RWPE2 (cell line): ENCODE measurements around the gene LRP2.

Experiments used
- ATAC-seq: fragments of 200-7000 bp; cut with Tn5 transposase; 3 replicates; pipeline ENCODE4 v1.9.1; 2021; ENCODE audit warnings: low read depth
- DNase-seq: peaks from one replicate; pipeline ENCODE4 v3.0.0-alpha.2; 2020; ENCODE audit warnings: low spot score
- H3K27ac ChIP-seq: fragments of 450-650 bp; 2 replicates; pipeline ENCODE4 v1.5.1; 2017; ENCODE audit warnings: mild to moderate bottlenecking; ENCODE audit not compliant: poor library complexity, severe bottlenecking
- H3K27me3 ChIP-seq: fragments of 250-450 bp; sonication (Bioruptor Pico); 2 replicates; pipeline ENCODE4 v1.5.1; 2021; ENCODE audit warnings: mild to moderate bottlenecking, moderate library complexity; ENCODE audit not compliant: insufficient read depth, poor library complexity, severe bottlenecking
- H3K36me3 ChIP-seq: fragments of 250-450 bp; sonication (Bioruptor Pico); 2 replicates; pipeline ENCODE4 v1.5.1; 2020; ENCODE audit warnings: low read depth, mild to moderate bottlenecking, moderate library complexity
- H3K4me1 ChIP-seq: fragments of 250-450 bp; sonication (Bioruptor Pico); 2 replicates; pipeline ENCODE4 v1.5.1; 2021; ENCODE audit warnings: mild to moderate bottlenecking, moderate library complexity; ENCODE audit not compliant: insufficient read depth, poor library complexity, severe bottlenecking
- H3K4me3 ChIP-seq: fragments of 250-450 bp; sonication (Bioruptor Pico); 2 replicates; pipeline ENCODE4 v1.5.1; 2021; ENCODE audit warnings: mild to moderate bottlenecking, moderate library complexity; ENCODE audit not compliant: severe bottlenecking
- H3K9me3 ChIP-seq: fragments of 250-450 bp; sonication (Bioruptor Pico); 2 replicates; pipeline ENCODE4 v1.5.1; 2021; ENCODE audit warnings: mild to moderate bottlenecking, moderate library complexity; ENCODE audit not compliant: severe bottlenecking
- TF ChIP-seq, protein P1 (sequence below): fragments of 450-650 bp; IDR thresholded peaks from one replicate; pipeline ENCODE4 v1.5.1; 2017; ENCODE audit warnings: mild to moderate bottlenecking, moderate library complexity; ENCODE audit not compliant: poor library complexity, severe bottlenecking

LRP2 gene

DNA sequence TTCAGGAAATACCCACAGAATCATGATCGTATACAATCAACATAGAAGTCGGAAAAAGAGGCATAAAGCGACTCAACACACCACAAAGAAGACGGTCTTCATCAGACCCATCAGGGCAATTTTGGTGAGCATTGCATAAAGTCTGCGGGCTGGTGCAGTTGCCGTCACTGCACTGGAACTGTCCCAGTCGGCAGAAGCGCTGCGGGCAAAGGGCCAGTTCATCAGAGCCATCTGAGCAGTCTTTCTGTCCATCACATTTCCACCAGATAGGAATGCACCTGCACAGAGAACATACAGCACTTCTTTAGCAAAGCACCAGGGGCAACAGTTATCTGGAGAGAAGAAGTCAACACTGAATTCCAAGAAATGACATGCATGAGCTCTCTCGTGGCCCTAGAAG lies 187.2 kb downstream of the LRP2 start:
- Histone ChIP-seq H3K9me3 (no peaks in the 10 kb centered on the region), H3K36me3 (no peaks in the 10 kb centered on the region), H3K27ac (no peak overlapping the region), H3K27me3 (no peaks in the 10 kb centered on the region), H3K4me3 (no peak overlapping the region), H3K4me1 (no peaks in the 10 kb centered on the region)
- DNase-seq: no peak
- ATAC-seq: no peak
- TF ChIP-seq, protein P1, sequence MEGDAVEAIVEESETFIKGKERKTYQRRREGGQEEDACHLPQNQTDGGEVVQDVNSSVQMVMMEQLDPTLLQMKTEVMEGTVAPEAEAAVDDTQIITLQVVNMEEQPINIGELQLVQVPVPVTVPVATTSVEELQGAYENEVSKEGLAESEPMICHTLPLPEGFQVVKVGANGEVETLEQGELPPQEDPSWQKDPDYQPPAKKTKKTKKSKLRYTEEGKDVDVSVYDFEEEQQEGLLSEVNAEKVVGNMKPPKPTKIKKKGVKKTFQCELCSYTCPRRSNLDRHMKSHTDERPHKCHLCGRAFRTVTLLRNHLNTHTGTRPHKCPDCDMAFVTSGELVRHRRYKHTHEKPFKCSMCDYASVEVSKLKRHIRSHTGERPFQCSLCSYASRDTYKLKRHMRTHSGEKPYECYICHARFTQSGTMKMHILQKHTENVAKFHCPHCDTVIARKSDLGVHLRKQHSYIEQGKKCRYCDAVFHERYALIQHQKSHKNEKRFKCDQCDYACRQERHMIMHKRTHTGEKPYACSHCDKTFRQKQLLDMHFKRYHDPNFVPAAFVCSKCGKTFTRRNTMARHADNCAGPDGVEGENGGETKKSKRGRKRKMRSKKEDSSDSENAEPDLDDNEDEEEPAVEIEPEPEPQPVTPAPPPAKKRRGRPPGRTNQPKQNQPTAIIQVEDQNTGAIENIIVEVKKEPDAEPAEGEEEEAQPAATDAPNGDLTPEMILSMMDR: no peak

DNA sequence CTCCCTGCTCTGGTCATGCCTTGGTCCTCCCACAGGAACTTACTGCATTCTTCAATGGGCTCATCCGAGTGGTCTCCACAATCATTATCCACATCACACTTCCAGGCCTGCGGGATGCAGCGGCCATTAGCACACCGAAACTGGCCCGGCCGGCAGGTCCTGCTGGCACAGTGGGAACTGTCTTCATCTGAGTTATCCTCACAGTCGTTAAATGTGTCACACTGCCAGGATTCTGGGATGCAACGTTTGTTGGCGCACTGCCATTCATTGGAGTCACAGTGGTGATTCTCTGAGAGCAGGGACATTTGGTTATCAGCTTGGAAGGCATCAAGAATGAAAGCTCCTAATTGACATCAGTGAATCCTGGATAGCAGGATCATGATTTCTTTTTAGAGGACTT lies 188.5 kb downstream of the LRP2 start:
- H3K36me3 ChIP-seq: no peaks in the 10 kb centered on the region
- H3K27ac ChIP-seq: no peak overlapping the region
- TF ChIP-seq, protein P1: no peak
- H3K27me3 ChIP-seq: no peaks in the 10 kb centered on the region
- ATAC-seq (no peak), DNase-seq (no peak)
- no peaks in the 10 kb centered on the region for H3K9me3 ChIP-seq
- H3K4me1 ChIP-seq: no peaks in the 10 kb centered on the region
- H3K4me3 ChIP-seq: no peak overlapping the region

DNA sequence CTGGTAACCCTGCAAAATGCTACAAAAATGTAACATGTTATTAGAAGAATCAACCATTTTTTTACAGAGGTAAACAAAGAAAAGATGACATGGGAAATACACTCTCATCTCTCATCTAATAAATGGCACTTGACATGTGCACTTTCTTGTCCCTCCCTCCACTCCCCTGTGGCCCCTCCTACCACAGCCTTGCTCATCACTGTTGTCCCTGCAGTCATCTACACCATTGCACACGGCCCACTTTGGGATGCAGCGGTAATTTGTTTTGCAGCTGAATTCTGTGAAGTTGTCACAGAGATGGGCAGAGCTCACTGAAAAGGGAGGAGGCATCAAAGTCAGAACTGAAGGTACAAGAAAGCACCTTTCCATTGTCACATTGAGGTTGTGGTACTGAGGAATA lies 189.4 kb downstream of the LRP2 start:
- ATAC-seq (no peak), DNase-seq (no peak)
- TF ChIP-seq, protein P1: no peak
- Histone ChIP-seq H3K4me1 (no peaks in the 10 kb centered on the region), H3K4me3 (no peak overlapping the region), H3K27me3 (no peaks in the 10 kb centered on the region), H3K9me3 (no peaks in the 10 kb centered on the region), H3K36me3 (no peaks in the 10 kb centered on the region), H3K27ac (no peak overlapping the region)

DNA sequence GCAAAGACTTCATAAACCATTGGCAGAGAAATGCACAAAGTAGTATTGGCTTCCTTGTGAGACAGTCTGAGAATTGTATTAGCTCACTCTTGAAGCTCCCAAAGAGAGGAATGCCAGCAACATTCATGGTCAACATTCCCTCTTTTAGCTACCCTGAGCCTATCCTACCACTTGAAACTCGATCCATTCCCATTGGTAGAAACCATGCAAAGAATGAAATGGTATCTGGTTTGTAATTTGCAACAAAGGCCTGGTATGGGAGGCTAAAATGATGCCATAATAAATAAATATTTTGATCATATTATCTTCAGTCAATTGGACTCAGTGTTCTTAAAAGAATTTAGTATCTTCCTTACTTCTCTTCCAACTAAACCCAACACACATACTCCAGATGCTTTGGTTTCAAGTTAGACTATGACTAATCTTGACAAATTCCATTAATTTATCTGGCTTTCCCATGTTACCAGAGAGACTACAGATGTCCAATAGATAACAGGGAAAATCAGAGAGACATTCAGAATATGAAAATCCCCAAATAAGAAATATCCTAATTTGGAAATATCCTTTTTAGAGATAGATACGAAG lies 190.1 kb downstream of the LRP2 start:
- H3K27ac ChIP-seq: no peak overlapping the region

DNA sequence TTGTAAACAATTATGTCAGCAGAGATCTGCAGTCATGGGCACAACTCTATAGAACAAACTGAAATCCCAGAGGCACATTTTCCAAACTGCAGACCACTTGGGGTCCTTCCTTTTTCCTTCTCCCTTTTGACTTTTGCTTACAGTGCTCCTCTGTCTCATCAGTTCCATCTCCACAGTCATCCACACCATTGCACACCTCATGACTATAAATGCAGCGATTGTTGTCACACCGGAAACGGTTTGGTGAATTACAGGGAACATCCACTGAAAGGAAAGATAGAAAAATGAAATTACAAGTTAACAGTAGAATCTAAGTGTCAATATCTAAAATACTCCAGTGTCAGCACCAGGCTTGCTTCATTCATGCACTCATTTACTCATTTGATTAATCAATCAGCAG lies 196.5 kb downstream of the LRP2 start:
- no peaks in the 10 kb centered on the region for H3K9me3 ChIP-seq
- H3K27me3 ChIP-seq: peaks cover 12% of the 10 kb centered on the region
- ATAC-seq: no peak
- no peak overlapping the region for H3K27ac ChIP-seq
- no peak for DNase-seq
- TF ChIP-seq, protein P1: no peak
- H3K4me3 ChIP-seq: no peak overlapping the region
- H3K36me3 ChIP-seq: no peaks in the 10 kb centered on the region
- H3K4me1 ChIP-seq: no peaks in the 10 kb centered on the region

More for the DNA sequence above, 190.1 kb downstream of the LRP2 start:
- no peaks in the 10 kb centered on the region for H3K9me3 ChIP-seq
- H3K4me3 ChIP-seq: no peak overlapping the region
- H3K4me1 ChIP-seq: no peaks in the 10 kb centered on the region
- ATAC-seq (no peak), DNase-seq (no peak)
- no peaks in the 10 kb centered on the region for H3K27me3 ChIP-seq
- H3K36me3 ChIP-seq: no peaks in the 10 kb centered on the region
- TF ChIP-seq, protein P1: no peak
